ENCODE results near the gene TERT.
"Not testable (repeated sequence)": the region's sequence is repeated elsewhere in the genome, so short reads cannot be mapped to it uniquely, and the experiment has no call there.

Gene TERT

GRCh38 chr5:1278656-1279442 lies 16.0 kb downstream of the TERT start:
- DNase-seq (ENCODE audit: low spot score), result no peak

GRCh38 chr5:1278216-1278615 lies 16.7 kb downstream of the TERT start:
- no peak for DNase-seq (ENCODE audit: low spot score)

- DNase-seq (ENCODE audit: low spot score), result no peak
Measured at GRCh38 chr5:1277781-1278180, 17.1 kb downstream of the TERT start.

GRCh38 chr5:1277331-1277730 lies 17.5 kb downstream of the TERT start:
- no peak for DNase-seq (ENCODE audit: low spot score)

- DNase-seq (ENCODE audit: low spot score), result no peak
Measured at GRCh38 chr5:1276930-1277329, 17.9 kb downstream of the TERT start.

- not testable (repeated sequence) for DNase-seq (ENCODE audit: low spot score)
Measured at GRCh38 chr5:1275397-1276391, 19.2 kb downstream of the TERT start.

- no peak for DNase-seq (ENCODE audit: low spot score)
Measured at GRCh38 chr5:1274471-1274870, 20.4 kb downstream of the TERT start.

- DNase-seq (ENCODE audit: low spot score), result no peak
Measured at GRCh38 chr5:1273745-1274144, 21.1 kb downstream of the TERT start.

- DNase-seq (ENCODE audit: low spot score), result no peak
Measured at GRCh38 chr5:1272201-1272600, 22.7 kb downstream of the TERT start.

GRCh38 chr5:1270933-1271914 lies 23.6 kb downstream of the TERT start:
- DNase-seq (ENCODE audit: low spot score), result no peak

GRCh38 chr5:1270426-1270825 lies 24.4 kb downstream of the TERT start:
- no peak for DNase-seq (ENCODE audit: low spot score)

- DNase-seq (ENCODE audit: low spot score), result peak; percentile 23
Measured at GRCh38 chr5:1268666-1269065, 26.2 kb downstream of the TERT start.

GRCh38 chr5:1268056-1268455 lies 26.8 kb downstream of the TERT start:
- no peak for DNase-seq (ENCODE audit: low spot score)

GRCh38 chr5:1267464-1267863 lies 27.4 kb downstream of the TERT start:
- not testable (repeated sequence) for DNase-seq (ENCODE audit: low spot score)

GRCh38 chr5:1266791-1267190 lies 28.1 kb downstream of the TERT start:
- DNase-seq (ENCODE audit: low spot score), result no peak

- DNase-seq (ENCODE audit: low spot score), result no peak
Measured at GRCh38 chr5:1265461-1266455, 29.1 kb downstream of the TERT start.

- DNase-seq (ENCODE audit: low spot score), result no peak
Measured at GRCh38 chr5:1265026-1265425, 29.8 kb downstream of the TERT start.

GRCh38 chr5:1264211-1264610 lies 30.7 kb downstream of the TERT start:
- no peak for DNase-seq (ENCODE audit: low spot score)

- no peak for DNase-seq (ENCODE audit: low spot score)
Measured at GRCh38 chr5:1262381-1262780, 32.5 kb downstream of the TERT start.

GRCh38 chr5:1261643-1262042 lies 33.2 kb downstream of the TERT start:
- DNase-seq (ENCODE audit: low spot score), result no peak

Measured in CD4-positive, alpha-beta T cell treated with Interleukin-15 for 4 hours (primary cell).